Psoas muscle (tissue), 8 donors: ENCODE results near the gene ZNF639. TPM values are rescaled to one million over a fixed set of nuclear protein-coding genes. Genes with fewer than 3 reads are reported as not detected.

ENCODE experiments used
- ATAC-seq, 4 donors: fragments of 200-7000 bp; cut with Tn5 transposase; one replicate each; pipeline ENCODE4 v1.9.1; 2020; ENCODE audit warnings: moderate library complexity in 3 of 4, mild to moderate bottlenecking in 2 of 4
- DNase-seq, 2 donors: peaks; one replicate each; pipeline ENCODE4 v3.0.0-alpha.2; 2020
- H3K27ac ChIP-seq: fragments of 200-600 bp; one replicate; pipeline ENCODE4 v1.8.0; 2022
- H3K27me3 ChIP-seq, 3 donors: fragments of 200-600 bp in 1 of 3; one replicate each; pipeline versions ENCODE4 v1.6.1 to v1.8.0; 2013 to 2022; ENCODE audit warnings: low read length in 2 of 3, mild to moderate bottlenecking in 2 of 3, moderate library complexity in 1 of 3; ENCODE audit not compliant: insufficient read depth in 3 of 3
- H3K36me3 ChIP-seq, 2 donors: fragments of 200-600 bp in 1 of 2; one replicate each; pipeline versions ENCODE4 v1.6.1 to v1.8.0; 2013 to 2022; ENCODE audit warnings: low read depth in 1 of 2, mild to moderate bottlenecking in 1 of 2, moderate library complexity in 1 of 2; ENCODE audit not compliant: insufficient read depth in 1 of 2
- H3K4me1 ChIP-seq: fragments of 200-600 bp; one replicate; pipeline ENCODE4 v1.8.0; 2022
- H3K4me3 ChIP-seq: fragments of 200-600 bp; one replicate; pipeline ENCODE4 v1.8.0; 2022; ENCODE audit warnings: mild to moderate bottlenecking
- H3K9me3 ChIP-seq: fragments of 200-600 bp; one replicate; pipeline ENCODE4 v1.8.0; 2022
- WGBS, 3 donors: extraction: QIAGEN DNeasy Blood & Tissue Kit; methylation state at CpG; one replicate each; pipeline versions ENCODE4 v1.1.6 to v1.1.7; 2013; 5-methylcytosine and 5-hydroxymethylcytosine counted together
- intact Hi-C, 2 donors: fragments of 100-400 bp; cut with DNase I; formaldehyde crosslinking; loops; one replicate each; pipeline versions ENCODE4 v1.11.0 to v1.14.2; 2022
- polyA plus RNA-seq, 3 donors: library from polyadenylated mRNA; stranded (reverse); fragments of 200-250 nt; gene quantifications; one replicate each; pipeline ENCODE4 v1.2.3, GENCODE V29; 2013
- total RNA-seq, 4 donors: library from RNA; stranded (reverse); fragmentation: NEBNext Ultra II Directional in 2 of 4; extraction: Animal tissue kit (Norgen Biotek cat#: 25700) in 2 of 4; gene quantifications; one replicate each; pipeline versions ENCODE4 v1.2.1 to v1.2.4, GENCODE V29; 2021 to 2023
- TF ChIP-seq, protein P1 (sequence below): fragments of 200-600 bp; IDR thresholded peaks from one replicate; pipeline ENCODE4 v1.8.0; 2022; ENCODE audit warnings: antibody characterized with exemption
- donor health status: healthy with polysubstance abuse.
- donor health status: DM: no; HTN: no; CAD: no; lungs with moderate emphysema.
- donor health status: Bipolar disorder and iron deficiency.
- donor health status: healthy.
- donor health status: DM: yes; HTN: yes; CAD: no.
- donor health status: DM: no; HTN: no; CAD: no.
- donor health status: DM: no; HTN: no; CAD: no.
- donor health status: DM: yes; HTN: yes; CAD: no.

ZNF639 gene
- total and polyA plus RNA-seq, 7 donors, result 16.2 to 45.4 (median 27.0) TPM

DNA sequence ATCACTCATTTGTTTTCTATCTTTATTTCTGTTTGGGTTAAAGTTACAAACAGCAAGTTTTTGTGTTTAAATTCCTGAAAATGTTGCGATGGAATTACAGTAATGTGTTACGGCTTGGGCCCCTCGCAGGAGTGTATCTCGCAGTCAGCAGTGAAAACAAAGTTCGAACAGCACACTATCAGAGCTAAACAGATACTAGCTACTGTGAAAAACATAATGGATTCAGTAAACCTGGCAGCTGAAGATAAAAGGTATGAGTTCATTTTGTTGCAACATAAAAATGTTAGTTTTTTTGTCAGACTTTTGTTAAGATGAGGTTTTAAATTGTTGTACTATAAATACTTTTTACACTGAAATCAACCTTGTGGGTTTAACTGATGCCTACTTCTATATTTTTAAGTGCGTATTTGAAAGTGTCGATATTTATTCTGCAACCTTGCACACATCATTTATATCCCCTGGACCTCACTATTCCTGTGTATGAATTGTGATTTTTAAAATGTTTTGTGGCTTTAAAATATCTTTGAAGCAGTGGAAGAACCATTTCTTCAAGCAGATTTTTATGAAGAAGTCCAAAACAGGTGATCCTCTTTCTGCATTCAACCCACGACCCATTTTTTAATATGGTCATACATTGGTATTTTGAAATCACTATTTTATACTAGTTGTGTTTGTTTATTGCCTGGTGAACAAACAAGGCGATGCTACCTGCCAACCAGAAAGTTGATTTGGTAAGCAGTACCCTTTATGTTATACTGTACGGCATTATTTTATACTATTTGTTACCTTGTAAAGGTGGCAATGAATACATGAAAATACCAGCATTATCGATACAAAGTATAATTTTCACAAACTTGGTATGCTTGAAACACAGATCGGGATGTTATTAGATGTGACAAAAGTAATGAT, 52.5 kb downstream of the ZNF639 start:
- H3K4me1 ChIP-seq, result no peaks in the 10 kb centered on the region
- H3K9me3 ChIP-seq, result no peaks in the 10 kb centered on the region
- no peaks in the 10 kb centered on the region for H3K27me3 ChIP-seq
- no peak overlapping the region for H3K27ac ChIP-seq
- TF ChIP-seq, protein P1, sequence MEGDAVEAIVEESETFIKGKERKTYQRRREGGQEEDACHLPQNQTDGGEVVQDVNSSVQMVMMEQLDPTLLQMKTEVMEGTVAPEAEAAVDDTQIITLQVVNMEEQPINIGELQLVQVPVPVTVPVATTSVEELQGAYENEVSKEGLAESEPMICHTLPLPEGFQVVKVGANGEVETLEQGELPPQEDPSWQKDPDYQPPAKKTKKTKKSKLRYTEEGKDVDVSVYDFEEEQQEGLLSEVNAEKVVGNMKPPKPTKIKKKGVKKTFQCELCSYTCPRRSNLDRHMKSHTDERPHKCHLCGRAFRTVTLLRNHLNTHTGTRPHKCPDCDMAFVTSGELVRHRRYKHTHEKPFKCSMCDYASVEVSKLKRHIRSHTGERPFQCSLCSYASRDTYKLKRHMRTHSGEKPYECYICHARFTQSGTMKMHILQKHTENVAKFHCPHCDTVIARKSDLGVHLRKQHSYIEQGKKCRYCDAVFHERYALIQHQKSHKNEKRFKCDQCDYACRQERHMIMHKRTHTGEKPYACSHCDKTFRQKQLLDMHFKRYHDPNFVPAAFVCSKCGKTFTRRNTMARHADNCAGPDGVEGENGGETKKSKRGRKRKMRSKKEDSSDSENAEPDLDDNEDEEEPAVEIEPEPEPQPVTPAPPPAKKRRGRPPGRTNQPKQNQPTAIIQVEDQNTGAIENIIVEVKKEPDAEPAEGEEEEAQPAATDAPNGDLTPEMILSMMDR, result no peak
- peaks cover 4 to 93% of the 10 kb centered on the region in 2 donors for H3K36me3 ChIP-seq
- intact Hi-C loops, result no loop called here
- WGBS, 3 donors, result 91 to 92% (median 92%) methylated on average over 12 of the region's 12 CpGs
- no peak overlapping the region for H3K4me3 ChIP-seq
- no peak for DNase-seq
- no peak for ATAC-seq

DNA sequence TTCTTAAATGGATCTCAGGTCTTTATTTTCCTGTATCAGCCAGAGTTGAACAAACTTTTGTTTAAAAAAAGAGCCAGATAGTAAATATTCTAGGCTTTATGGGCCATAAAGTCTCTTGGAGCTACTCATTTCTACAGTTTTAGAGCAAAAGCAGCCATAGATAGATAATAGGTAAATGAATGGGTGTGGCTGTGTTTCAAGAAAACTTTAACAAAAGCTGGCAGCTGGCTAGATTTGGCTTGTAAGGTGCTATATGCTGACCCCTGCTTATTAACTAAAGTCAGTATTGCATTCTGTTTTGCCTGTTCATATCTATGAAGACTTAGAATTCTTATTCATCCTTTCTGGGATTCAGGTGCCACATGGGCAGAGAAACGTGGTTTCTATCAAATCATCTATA, 53.6 kb downstream of the ZNF639 start:
- 81 to 93% (median 93%) methylated on average over 1 of the region's 1 CpG for WGBS, 3 donors
- Histone ChIP-seq H3K27me3 (no peaks in the 10 kb centered on the region), H3K36me3 (peaks cover 4 to 92% of the 10 kb centered on the region in 2 donors), H3K9me3 (no peaks in the 10 kb centered on the region), H3K27ac (no peak overlapping the region), H3K4me3 (no peak overlapping the region), H3K4me1 (no peaks in the 10 kb centered on the region)
- intact Hi-C loops, result no loop called here
- TF ChIP-seq, protein P1, result no peak
- no peak for ATAC-seq
- DNase-seq, result no peak

Other genes starting within 250 kb of the ZNF639 start
- gene PIK3CA, start 174.7 kb upstream of the ZNF639 start, total RNA-seq, result 10 to 100 TPM; 18.7 to 24.4 (median 20.0) TPM
- 10 to 100 TPM in 1 of 3 donors, 1 to 10 TPM in 2; 5.6 to 17.3 (median 6.6) TPM for gene PIK3CA, start 174.7 kb upstream of the ZNF639 start, polyA plus RNA-seq
- 1 to 10 TPM in 1 of 4 donors, under 1 TPM in 3; 0.44 to 1.6 (median 0.62) TPM for gene KCNMB3, start 71.9 kb upstream of the ZNF639 start, total RNA-seq
- under 1 TPM; 0.65 to 0.85 (median 0.72) TPM for gene KCNMB3, start 71.9 kb upstream of the ZNF639 start, polyA plus RNA-seq
- 10 to 100 TPM; 23.8 to 42.9 (median 36.3) TPM for gene MFN1, start 24.7 kb downstream of the ZNF639 start, total RNA-seq
- 10 to 100 TPM; 14.6 to 34.5 (median 18.9) TPM for gene MFN1, start 24.7 kb downstream of the ZNF639 start, polyA plus RNA-seq
- gene GNB4, start 128.4 kb downstream of the ZNF639 start, total RNA-seq, result 1 to 10 TPM; 2.9 to 6.5 (median 4.6) TPM
- 1 to 10 TPM in 2 of 3 donors, under 1 TPM in 1; 0.83 to 2.1 (median 1.3) TPM for gene GNB4, start 128.4 kb downstream of the ZNF639 start, polyA plus RNA-seq
- gene ACTL6A, start 239.9 kb downstream of the ZNF639 start, total RNA-seq, result 10 to 100 TPM; 10.2 to 12.6 (median 11.0) TPM
- 10 to 100 TPM; 13.5 to 22.5 (median 14.9) TPM for gene ACTL6A, start 239.9 kb downstream of the ZNF639 start, polyA plus RNA-seq